GM12878 (cell line): ENCODE data around the gene TNK2. TPM values are rescaled to one million over a fixed set of nuclear protein-coding genes. Genes with fewer than 3 reads are reported as not detected.

ENCODE experiments used
- ATAC-seq: fragments of 200-7000 bp; cut with Tn5 transposase; 3 replicates; pipeline ENCODE4 v1.9.1; 2020; ENCODE audit warnings: mild to moderate bottlenecking, moderate library complexity
- BruUV-seq: library from RNA; stranded (reverse); fragments of 400-500 nt; replicated peaks from 2 replicates; lab custom pipeline; 2021; lab: Mats Ljungman, UMichigan
- CTCF ChIA-PET: fragments of 300-600 bp; sonication (Branson Sonifier 250); formaldehyde crosslinking; extraction: SDS; loops from one replicate; lab custom pipeline; 2021; ENCODE audit warnings: inconsistent platforms; lab: Yijun Ruan, JAX
- POLR2A ChIA-PET: fragments of 350-600 bp; formaldehyde crosslinking; extraction: SDS; loops from one replicate; lab custom pipeline; 2021; ENCODE audit warnings: inconsistent platforms; lab: Charles Lee
- RAD21 ChIA-PET: fragments of 300-600 bp; sonication (Branson Sonifier 250); formaldehyde crosslinking; loops from one replicate; lab custom pipeline; 2023; ENCODE audit warnings: antibody characterized with exemption; ENCODE audit not compliant: unreplicated experiment; lab: Charles Lee
- SMC1A ChIA-PET: fragments of 300-600 bp; sonication (Branson Sonifier 250); formaldehyde crosslinking; loops from one replicate; lab custom pipeline; 2023; ENCODE audit not compliant: unreplicated experiment, uncharacterized antibody; lab: Charles Lee
- DNase-seq: peaks from one replicate; pipeline ENCODE4 v3.0.0-alpha.2; 2011; ENCODE audit warnings: low read depth, low spot score
- FAIRE-seq: peaks from 3 replicates; lab custom pipeline; 2011; peaks lifted over from hg19 to GRCh38; lab: Jason Lieb, UNC
- H2AFZ ChIP-seq: 2 replicates; pipeline ENCODE4 v1.6.0; 2011; ENCODE audit warnings: low read depth, low read length, control low read depth; ENCODE audit not compliant: control insufficient read depth
- H3K27ac ChIP-seq: 2 replicates; pipeline ENCODE4 v1.5.1; 2011; ENCODE audit warnings: control low read depth; ENCODE audit not compliant: control insufficient read depth, insufficient read depth
- H3K27me3 ChIP-seq, 2 experiments: replicated peaks in 1 of 2; 2 replicates each; pipeline versions ENCODE4 v1.6.0 to v1.6.1; 2011; ENCODE audit warnings: low read length in 1 of 2; ENCODE audit not compliant: control insufficient read depth in 2 of 2, insufficient read depth in 2 of 2
- H3K36me3 ChIP-seq, 2 experiments: 2 replicates each; pipeline ENCODE4 v1.5.1; 2011; ENCODE audit warnings: low read length in 1 of 2; ENCODE audit not compliant: control insufficient read depth in 2 of 2, insufficient read depth in 2 of 2
- H3K4me1 ChIP-seq: 2 replicates; pipeline ENCODE4 v1.6.1; 2011; ENCODE audit warnings: mild to moderate bottlenecking, low read length, moderate library complexity, mixed read lengths; ENCODE audit not compliant: control insufficient read depth, insufficient read depth
- H3K4me2 ChIP-seq: 2 replicates; pipeline ENCODE4 v1.6.0; 2011; ENCODE audit warnings: control low read depth; ENCODE audit not compliant: control insufficient read depth, insufficient read depth
- H3K4me3 ChIP-seq: fragments of 200-600 bp; sonication (generic); 2 replicates; pipeline ENCODE4 v1.5.1; 2016
- H3K79me2 ChIP-seq: 2 replicates; pipeline ENCODE4 v1.6.0; 2011; ENCODE audit warnings: low read length; ENCODE audit not compliant: control insufficient read depth, insufficient read depth
- H3K9ac ChIP-seq: 2 replicates; pipeline ENCODE4 v1.8.0; 2011; ENCODE audit warnings: low read length, control low read depth, mixed read lengths; ENCODE audit not compliant: control insufficient read depth, insufficient read depth
- H3K9me3 ChIP-seq: replicated peaks from 3 replicates; pipeline ENCODE4 v1.5.1; 2011; ENCODE audit warnings: mild to moderate bottlenecking, low read length; ENCODE audit not compliant: control insufficient read depth, insufficient read depth
- H4K20me1 ChIP-seq: 2 replicates; pipeline ENCODE4 v1.6.0; 2011; ENCODE audit not compliant: control insufficient read depth, insufficient read depth
- BHLHE40 ChIP-seq, 2 experiments: fragments of 450-650 bp in 1 of 2; IDR thresholded peaks; 2 replicates each; pipeline ENCODE4 v1.6.1; 2011 to 2017; ENCODE audit warnings: low read depth in 2 of 2, borderline replicate concordance in 1 of 2, improper control_type of control experiment in 1 of 2, low read length in 1 of 2, mild to moderate bottlenecking in 1 of 2
- CREB1 ChIP-seq: IDR thresholded peaks from 2 replicates; pipeline ENCODE4 v1.6.1; 2012; ENCODE audit warnings: low read depth, mild to moderate bottlenecking, inconsistent platforms
- CREM ChIP-seq: IDR thresholded peaks from 2 replicates; pipeline ENCODE4 v1.6.1; 2014; ENCODE audit warnings: antibody characterized with exemption, low read depth
- DPF2 ChIP-seq: fragments of 450-650 bp; IDR thresholded peaks from 2 replicates; pipeline ENCODE4 v1.6.1; 2017; ENCODE audit warnings: mild to moderate bottlenecking
- ESRRA ChIP-seq: IDR thresholded peaks from 2 replicates; pipeline ENCODE4 v1.6.1; 2012; ENCODE audit warnings: mild to moderate bottlenecking, low read length, improper control_type of control experiment
- IKZF1 ChIP-seq: fragments of 450-650 bp; conservative IDR thresholded peaks from 2 replicates; pipeline ENCODE4 v1.6.1; 2017; ENCODE audit warnings: antibody characterized with exemption, mild to moderate bottlenecking
- IKZF2 ChIP-seq, 2 experiments: fragments of 450-650 bp; IDR thresholded peaks; 2 replicates each; pipeline ENCODE4 v1.6.1; 2017; ENCODE audit warnings: mild to moderate bottlenecking in 2 of 2, moderate library complexity in 2 of 2
- NFYA ChIP-seq: IDR thresholded peaks from 2 replicates; pipeline ENCODE4 v1.6.1; 2011; ENCODE audit warnings: low read depth, mild to moderate bottlenecking, low read length, improper control_type of control experiment, borderline replicate concordance
- RAD21 ChIP-seq: IDR thresholded peaks from 2 replicates; pipeline ENCODE4 v1.6.1; 2011; ENCODE audit warnings: mild to moderate bottlenecking, low read depth, low read length, moderate library complexity; ENCODE audit not compliant: insufficient read depth
- RB1 ChIP-seq: fragments of 450-650 bp; formaldehyde crosslinking; IDR thresholded peaks from 2 replicates; pipeline ENCODE4 v1.6.1; 2017; ENCODE audit warnings: mild to moderate bottlenecking, borderline replicate concordance
- SIN3A ChIP-seq: IDR thresholded peaks from 2 replicates; pipeline ENCODE4 v1.6.1; 2012; ENCODE audit warnings: low read depth, low read length, improper control_type of control experiment
- SMARCA5 ChIP-seq: fragments of 450-650 bp; IDR thresholded peaks from 2 replicates; pipeline ENCODE4 v1.6.1; 2017; ENCODE audit warnings: mild to moderate bottlenecking
- STAT3 ChIP-seq: IDR thresholded peaks from 2 replicates; pipeline ENCODE4 v1.6.1; 2011; ENCODE audit warnings: low read depth, low read length, improper control_type of control experiment
- WGBS: methylation state at CpG from one replicate; pipeline ENCODE4 v1.1.6; 2016; ENCODE audit warnings: low lambda C conversion rate; ENCODE audit not compliant: insufficient replicate concordance, insufficient coverage; ENCODE audit errors: missing lambda C conversion rate; 5-methylcytosine and 5-hydroxymethylcytosine counted together
- in situ Hi-C: fragments of 300-500 bp; cut with MboI; formaldehyde crosslinking; loops from 9 replicates; pipeline ENCODE4 v1.14.3; 2018; ENCODE audit warnings: mixed read lengths
- intact Hi-C: fragments of 100-400 bp; cut with micrococcal nuclease; formaldehyde crosslinking; loops from one replicate; pipeline ENCODE4 v1.14.2; 2022; ENCODE audit not compliant: unreplicated experiment
- polyA plus RNA-seq, 11 experiments: library from polyadenylated mRNA; depleted of rRNA in 4 of 11; unstranded in 6 of 11; stranded (reverse) in 5 of 11; fragments of >200 nt; fragmentation: Nextera tagmentation in 4 of 11; fragmentation: Illumina TruSeq in 1 of 11; extraction: Ambion mirVana in 4 of 11; extraction: Trizol in 1 of 11; gene quantifications; 1 replicate in 1 of 11; 2 replicates in 10 of 11; pipeline versions ENCODE4 v1.2.1 to v1.2.3, GENCODE V29; 2011 to 2016; ENCODE audit warnings: inconsistent platforms in 2 of 11, missing spikeins in 2 of 11, low read depth in 1 of 11
- total RNA-seq, 4 experiments: library from RNA; depleted of rRNA in 3 of 4; stranded (reverse); fragments of >200 nt in 3 of 4; fragmentation: Illumina TruSeq in 1 of 4; extraction: Trizol in 1 of 4; gene quantifications; 2 replicates each; pipeline versions ENCODE4 v1.2.1 to v1.2.3, GENCODE V29; 2013 to 2021
- TF ChIP-seq, protein P1 (sequence below), 3 experiments: IDR thresholded peaks in 2 of 3; conservative IDR thresholded peaks in 1 of 3; 2 replicates each; pipeline ENCODE4 v1.5.1; 2011; ENCODE audit warnings: low read depth in 3 of 3, low read length in 3 of 3, mild to moderate bottlenecking in 3 of 3, control low read depth in 2 of 3, moderate library complexity in 2 of 3, inconsistent platforms in 1 of 3, mixed read lengths in 1 of 3; ENCODE audit not compliant: control insufficient read depth in 2 of 3, insufficient read depth in 1 of 3; ENCODE audit errors: extremely low read depth in 1 of 3
- TF ChIP-seq, protein P2 (sequence below): fragments of 450-650 bp; conservative IDR thresholded peaks from 2 replicates; pipeline ENCODE4 v1.6.1; 2017; ENCODE audit warnings: mild to moderate bottlenecking, moderate library complexity
- TF ChIP-seq, protein P3 (sequence below): fragments of 450-650 bp; IDR thresholded peaks from 2 replicates; pipeline ENCODE4 v1.6.1; 2018; ENCODE audit warnings: borderline replicate concordance, mild to moderate bottlenecking; ENCODE audit not compliant: partially characterized antibody

Gene TNK2
- total and polyA plus RNA-seq, 10 of the 15 experiments (the other 5 are each of a cell fraction or from before 2014, with no cell fraction given) = 0.13 to 47.8 (median 10.8) TPM

DNA sequence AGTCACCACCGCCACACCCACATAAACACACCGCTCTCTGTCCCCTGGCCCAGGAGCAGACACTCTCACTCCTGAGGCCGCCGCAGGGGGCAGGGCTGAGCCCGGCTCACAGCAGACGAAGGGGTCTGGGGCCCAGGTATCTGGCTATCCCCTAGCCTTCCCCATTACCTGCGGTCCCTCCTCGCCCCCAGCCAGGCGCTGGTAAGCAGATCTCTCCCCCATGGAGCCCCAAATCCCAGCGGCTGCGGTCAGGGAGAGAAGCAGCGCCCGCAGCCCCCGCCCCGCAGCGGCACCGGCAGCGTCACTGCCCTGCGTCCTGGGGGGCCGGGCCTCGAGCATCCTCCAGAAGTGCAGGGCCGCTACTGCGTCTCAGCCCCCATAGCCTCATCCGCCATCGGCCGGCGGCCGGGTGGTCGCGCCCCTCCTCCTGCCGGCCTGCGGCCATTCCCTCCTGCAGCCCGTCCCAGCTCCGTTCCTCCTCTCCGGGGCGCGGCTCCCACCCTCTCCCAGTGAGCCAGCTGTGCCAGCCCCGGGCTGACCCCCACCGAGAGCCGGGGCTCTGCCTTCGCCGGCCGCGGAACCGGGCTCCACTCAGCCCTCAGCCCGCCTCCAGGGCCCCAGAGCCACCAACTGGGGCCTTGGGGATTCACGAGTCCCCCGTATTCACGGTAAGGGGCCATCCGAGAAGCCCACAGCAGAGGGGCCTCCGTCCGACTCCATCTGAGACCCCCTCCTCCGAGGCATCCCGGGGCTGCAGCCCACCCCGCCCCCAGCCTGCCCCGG is 13.1 kb downstream of the TNK2 start:
- Histone ChIP-seq H3K27me3 (no peaks in the 10 kb centered on the region), H3K4me3 (peak overlapping the region; percentile 90), H3K27ac (peak overlapping the region; percentile 79; the same call in 1 of the 2 replicates), H2AFZ (peak overlapping the region; percentile 71), H3K4me1 (peaks cover 22% of the 10 kb centered on the region), H4K20me1 (peaks cover 4% of the 10 kb centered on the region; the same call in 1 of the 2 replicates), H3K79me2 (peaks cover 39% of the 10 kb centered on the region), H3K9ac (peak overlapping the region; percentile 83), H3K36me3 (no peaks in the 10 kb centered on the region), H3K9me3 (no peaks in the 10 kb centered on the region), H3K4me2 (peak overlapping the region; percentile 96)
- RAD21 ChIA-PET = interaction anchor here (0.9 to 5.2 kb wide), 13 partner anchors 10 to 298 kb away, joined by 3 to 34 read pairs (median 6); partner anchors contain the start of gene TNK2
- CTCF ChIA-PET = interaction anchor here (0.6 to 4.9 kb wide), 21 partner anchors 8 to 455 kb away, joined by 3 to 94 read pairs (median 5); partner anchors contain the start of gene TNK2
- SMC1A ChIA-PET = interaction anchor here (0.8 to 4.0 kb wide), 8 partner anchors 8 to 126 kb away, joined by 3 to 47 read pairs (median 5); partner anchors contain the start of gene TNK2
- FAIRE-seq (no peak), DNase-seq (no peak), ATAC-seq (peak; percentile 89)
- POLR2A ChIA-PET = interaction anchor here (0.9 to 3.9 kb wide), 3 partner anchors 9 to 19 kb away, joined by 3 to 30 read pairs (median 10); partner anchors contain the start of gene TNK2
- WGBS = 2% methylated on average over 50 of the region's 56 CpGs
- no TSS peak for BruUV-seq
- in situ Hi-C loops = no loop called here
- intact Hi-C loops = loop anchor here (1.0 kb wide), 1 partner anchor 20 kb away; no protein-coding TSS in a partner anchor
- TF ChIP-seq, protein P1, sequence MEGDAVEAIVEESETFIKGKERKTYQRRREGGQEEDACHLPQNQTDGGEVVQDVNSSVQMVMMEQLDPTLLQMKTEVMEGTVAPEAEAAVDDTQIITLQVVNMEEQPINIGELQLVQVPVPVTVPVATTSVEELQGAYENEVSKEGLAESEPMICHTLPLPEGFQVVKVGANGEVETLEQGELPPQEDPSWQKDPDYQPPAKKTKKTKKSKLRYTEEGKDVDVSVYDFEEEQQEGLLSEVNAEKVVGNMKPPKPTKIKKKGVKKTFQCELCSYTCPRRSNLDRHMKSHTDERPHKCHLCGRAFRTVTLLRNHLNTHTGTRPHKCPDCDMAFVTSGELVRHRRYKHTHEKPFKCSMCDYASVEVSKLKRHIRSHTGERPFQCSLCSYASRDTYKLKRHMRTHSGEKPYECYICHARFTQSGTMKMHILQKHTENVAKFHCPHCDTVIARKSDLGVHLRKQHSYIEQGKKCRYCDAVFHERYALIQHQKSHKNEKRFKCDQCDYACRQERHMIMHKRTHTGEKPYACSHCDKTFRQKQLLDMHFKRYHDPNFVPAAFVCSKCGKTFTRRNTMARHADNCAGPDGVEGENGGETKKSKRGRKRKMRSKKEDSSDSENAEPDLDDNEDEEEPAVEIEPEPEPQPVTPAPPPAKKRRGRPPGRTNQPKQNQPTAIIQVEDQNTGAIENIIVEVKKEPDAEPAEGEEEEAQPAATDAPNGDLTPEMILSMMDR (IDR thresholded peaks at IDR 0.05 in 2 of 3, conservative IDR thresholded peaks at IDR 0.05 in 1 of 3; ENCODE audit: control insufficient read depth in 2 of 3, extremely low read depth in 1 of 3, insufficient read depth in 1 of 3, low read depth in 3 of 3, low read length in 3 of 3) = peak in 2 of 3 experiments; percentile 47 to 74; a peak in 5 of 6 replicates
- TF ChIP-seq CREB1 (peak; percentile 88), ESRRA (no peak), RAD21 (0 out of 2 replicates have a peak, but pooled peaks have one; percentile 4), IKZF2 (IDR thresholded peaks at IDR 0.05) (0 out of 4 replicates have a peak, but pooled peaks of 1 of the 2 experiments have one; percentile 5), DPF2 (peak; percentile 31; the same call in 1 of the 2 replicates), SIN3A (peak; percentile 28; the same call in 1 of the 2 replicates), IKZF1 (peak; percentile 57), CREM (peak; percentile 84), NFYA (no peak), BHLHE40 (IDR thresholded peaks at IDR 0.05; ENCODE audit: borderline replicate concordance in 1 of 2, low read depth in 2 of 2, low read length in 1 of 2) (0 out of 4 replicates have a peak, but pooled peaks have one; percentile 7 to 15), RB1 (no peak), SMARCA5 (peak; percentile 3; the same call in 1 of the 2 replicates), STAT3 (no peak)
- TF ChIP-seq, protein P2, sequence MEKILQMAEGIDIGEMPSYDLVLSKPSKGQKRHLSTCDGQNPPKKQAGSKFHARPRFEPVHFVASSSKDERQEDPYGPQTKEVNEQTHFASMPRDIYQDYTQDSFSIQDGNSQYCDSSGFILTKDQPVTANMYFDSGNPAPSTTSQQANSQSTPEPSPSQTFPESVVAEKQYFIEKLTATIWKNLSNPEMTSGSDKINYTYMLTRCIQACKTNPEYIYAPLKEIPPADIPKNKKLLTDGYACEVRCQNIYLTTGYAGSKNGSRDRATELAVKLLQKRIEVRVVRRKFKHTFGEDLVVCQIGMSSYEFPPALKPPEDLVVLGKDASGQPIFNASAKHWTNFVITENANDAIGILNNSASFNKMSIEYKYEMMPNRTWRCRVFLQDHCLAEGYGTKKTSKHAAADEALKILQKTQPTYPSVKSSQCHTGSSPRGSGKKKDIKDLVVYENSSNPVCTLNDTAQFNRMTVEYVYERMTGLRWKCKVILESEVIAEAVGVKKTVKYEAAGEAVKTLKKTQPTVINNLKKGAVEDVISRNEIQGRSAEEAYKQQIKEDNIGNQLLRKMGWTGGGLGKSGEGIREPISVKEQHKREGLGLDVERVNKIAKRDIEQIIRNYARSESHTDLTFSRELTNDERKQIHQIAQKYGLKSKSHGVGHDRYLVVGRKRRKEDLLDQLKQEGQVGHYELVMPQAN = 0 out of 2 replicates have a peak, but pooled peaks have one; percentile 23
- TF ChIP-seq, protein P3, sequence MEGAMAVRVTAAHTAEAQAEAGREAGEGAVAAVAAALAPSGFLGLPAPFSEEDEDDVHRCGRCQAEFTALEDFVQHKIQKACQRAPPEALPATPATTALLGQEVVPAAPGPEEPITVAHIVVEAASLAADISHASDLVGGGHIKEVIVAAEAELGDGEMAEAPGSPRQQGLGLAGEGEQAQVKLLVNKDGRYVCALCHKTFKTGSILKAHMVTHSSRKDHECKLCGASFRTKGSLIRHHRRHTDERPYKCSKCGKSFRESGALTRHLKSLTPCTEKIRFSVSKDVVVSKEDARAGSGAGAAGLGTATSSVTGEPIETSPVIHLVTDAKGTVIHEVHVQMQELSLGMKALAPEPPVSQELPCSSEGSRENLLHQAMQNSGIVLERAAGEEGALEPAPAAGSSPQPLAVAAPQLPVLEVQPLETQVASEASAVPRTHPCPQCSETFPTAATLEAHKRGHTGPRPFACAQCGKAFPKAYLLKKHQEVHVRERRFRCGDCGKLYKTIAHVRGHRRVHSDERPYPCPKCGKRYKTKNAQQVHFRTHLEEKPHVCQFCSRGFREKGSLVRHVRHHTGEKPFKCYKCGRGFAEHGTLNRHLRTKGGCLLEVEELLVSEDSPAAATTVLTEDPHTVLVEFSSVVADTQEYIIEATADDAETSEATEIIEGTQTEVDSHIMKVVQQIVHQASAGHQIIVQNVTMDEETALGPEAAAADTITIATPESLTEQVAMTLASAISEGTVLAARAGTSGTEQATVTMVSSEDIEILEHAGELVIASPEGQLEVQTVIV = no peak
